Fibroblast of mammary gland (primary cell): Measurements from ENCODE around the gene CFHR5.

Experiments used
- DNase-seq: peaks from one replicate; pipeline ENCODE4 v3.0.0-alpha.2; 2010; ENCODE audit warnings: low read depth
- H3K4me3 ChIP-seq: 2 replicates; pipeline ENCODE4 v1.5.1; 2011; ENCODE audit warnings: low read depth, mild to moderate bottlenecking, low read length, moderate library complexity; ENCODE audit not compliant: control insufficient read depth
- TF ChIP-seq, protein P1 (sequence below): conservative IDR thresholded peaks from 2 replicates; pipeline ENCODE4 v1.5.1; 2011; ENCODE audit warnings: low read depth, low read length, inconsistent platforms; ENCODE audit not compliant: control insufficient read depth, insufficient read depth

The CFHR5 gene

DNA sequence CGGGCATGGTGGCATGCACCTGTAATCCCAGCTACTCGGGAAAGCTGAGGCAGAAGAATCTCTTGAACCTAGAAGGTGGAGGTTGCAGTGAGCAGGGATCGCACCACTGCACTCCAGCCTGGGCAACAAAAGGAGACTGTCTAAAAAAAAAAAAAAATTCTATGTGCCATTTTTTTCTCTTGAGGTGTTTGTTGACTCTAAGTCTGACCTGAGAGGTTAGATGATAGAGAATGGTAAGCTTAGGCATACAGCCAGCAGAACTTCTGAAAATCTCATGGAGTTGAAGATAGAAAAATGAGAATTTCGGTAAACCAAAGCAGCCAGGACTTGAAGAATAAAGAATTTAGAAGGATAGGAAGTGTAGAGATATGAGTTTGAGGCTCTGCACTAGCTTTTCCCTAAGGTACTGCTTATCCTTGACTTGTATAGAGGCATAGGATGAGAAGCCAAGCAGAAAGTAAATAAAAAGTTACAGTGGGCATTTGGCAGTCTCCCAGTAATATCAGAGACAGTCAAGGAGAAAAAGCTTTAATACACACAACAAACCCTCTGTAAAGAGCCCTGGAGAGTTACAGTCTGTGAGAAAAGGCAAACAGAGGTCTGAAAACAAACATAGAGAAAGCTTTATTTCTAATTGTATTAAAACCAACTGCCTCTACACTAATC lies 65.5 kb downstream of the CFHR5 start:
- no peak overlapping the region for H3K4me3 ChIP-seq
- DNase-seq: no peak
- TF ChIP-seq, protein P1, sequence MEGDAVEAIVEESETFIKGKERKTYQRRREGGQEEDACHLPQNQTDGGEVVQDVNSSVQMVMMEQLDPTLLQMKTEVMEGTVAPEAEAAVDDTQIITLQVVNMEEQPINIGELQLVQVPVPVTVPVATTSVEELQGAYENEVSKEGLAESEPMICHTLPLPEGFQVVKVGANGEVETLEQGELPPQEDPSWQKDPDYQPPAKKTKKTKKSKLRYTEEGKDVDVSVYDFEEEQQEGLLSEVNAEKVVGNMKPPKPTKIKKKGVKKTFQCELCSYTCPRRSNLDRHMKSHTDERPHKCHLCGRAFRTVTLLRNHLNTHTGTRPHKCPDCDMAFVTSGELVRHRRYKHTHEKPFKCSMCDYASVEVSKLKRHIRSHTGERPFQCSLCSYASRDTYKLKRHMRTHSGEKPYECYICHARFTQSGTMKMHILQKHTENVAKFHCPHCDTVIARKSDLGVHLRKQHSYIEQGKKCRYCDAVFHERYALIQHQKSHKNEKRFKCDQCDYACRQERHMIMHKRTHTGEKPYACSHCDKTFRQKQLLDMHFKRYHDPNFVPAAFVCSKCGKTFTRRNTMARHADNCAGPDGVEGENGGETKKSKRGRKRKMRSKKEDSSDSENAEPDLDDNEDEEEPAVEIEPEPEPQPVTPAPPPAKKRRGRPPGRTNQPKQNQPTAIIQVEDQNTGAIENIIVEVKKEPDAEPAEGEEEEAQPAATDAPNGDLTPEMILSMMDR: no peak

DNA sequence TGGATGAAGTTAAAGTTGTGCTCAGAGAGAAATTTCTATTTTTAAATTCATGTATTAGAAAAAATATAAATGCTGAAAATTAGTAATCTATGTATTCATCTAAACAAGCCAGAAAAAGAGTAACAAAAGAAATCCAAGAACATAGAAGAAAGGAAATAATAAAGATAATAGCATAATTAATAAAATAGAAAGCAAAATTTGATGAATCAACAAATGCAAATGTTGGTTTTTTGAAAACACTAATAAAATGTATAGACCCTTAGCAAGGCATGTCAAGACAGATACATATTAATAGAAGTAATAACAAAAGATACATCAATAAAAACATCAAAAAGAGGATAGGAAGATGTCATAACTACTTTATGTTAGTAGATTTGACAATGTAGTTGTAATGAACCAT lies 71.7 kb downstream of the CFHR5 start:
- DNase-seq: no peak
- TF ChIP-seq, protein P1: no peak
- H3K4me3 ChIP-seq: no peak overlapping the region
